H9 (cell line): ENCODE measurements around the gene GIPC2. TPM values are rescaled to one million over a fixed set of nuclear protein-coding genes. Genes with fewer than 3 reads are reported as not detected.

Experiments
- DNase-seq: peaks from one replicate; pipeline ENCODE4 v3.0.0-alpha.2; 2017
- H2AFZ ChIP-seq: one replicate; pipeline ENCODE4 v1.6.1; 2013; ENCODE audit warnings: mild to moderate bottlenecking, low read length, control low read depth, moderate library complexity
- H2AK5ac ChIP-seq: 2 replicates; pipeline ENCODE4 v1.6.1; 2013; ENCODE audit warnings: low read length, control low read depth, mixed read lengths; ENCODE audit not compliant: insufficient read length
- H2BK120ac ChIP-seq: one replicate; pipeline ENCODE4 v1.6.1; 2013; ENCODE audit warnings: low read depth, mild to moderate bottlenecking, low read length, control low read depth, inconsistent platforms; ENCODE audit not compliant: poor library complexity, severe bottlenecking
- H2BK12ac ChIP-seq: 2 replicates; pipeline ENCODE4 v1.6.1; 2013; ENCODE audit warnings: low read length, control low read depth, mixed read lengths, low read depth; ENCODE audit not compliant: insufficient read length
- H2BK15ac ChIP-seq: 2 replicates; pipeline ENCODE4 v1.6.1; 2013; ENCODE audit warnings: low read depth, low read length, control low read depth
- H2BK20ac ChIP-seq: one replicate; pipeline ENCODE4 v1.6.1; 2013; ENCODE audit warnings: low read depth, mild to moderate bottlenecking, low read length, control low read depth, inconsistent platforms; ENCODE audit not compliant: poor library complexity, severe bottlenecking
- H2BK5ac ChIP-seq: 2 replicates; pipeline ENCODE4 v1.6.1; 2013; ENCODE audit warnings: low read length, control low read depth, mixed read lengths; ENCODE audit not compliant: insufficient read length
- H3K14ac ChIP-seq: 2 replicates; pipeline ENCODE4 v1.6.1; 2013; ENCODE audit warnings: low read length, control low read depth; ENCODE audit not compliant: insufficient read depth
- H3K18ac ChIP-seq: 2 replicates; pipeline ENCODE4 v1.6.1; 2013; ENCODE audit warnings: low read depth, mild to moderate bottlenecking, mixed read lengths, low read length, control low read depth; ENCODE audit not compliant: insufficient read length
- H3K23ac ChIP-seq: 2 replicates; pipeline ENCODE4 v1.6.1; 2013; ENCODE audit warnings: low read length, control low read depth, mixed read lengths, low read depth; ENCODE audit not compliant: insufficient read length
- H3K23me2 ChIP-seq: 2 replicates; pipeline ENCODE4 v1.6.1; 2013; ENCODE audit warnings: low read depth, mild to moderate bottlenecking, mixed read lengths, low read length, control low read depth; ENCODE audit not compliant: insufficient read length, poor library complexity, severe bottlenecking
- H3K27ac ChIP-seq: 2 replicates; pipeline ENCODE4 v1.5.1; 2013; ENCODE audit warnings: low read length, control low read depth, mixed read lengths, low read depth; ENCODE audit not compliant: insufficient read length
- H3K27me3 ChIP-seq: 2 replicates; pipeline ENCODE4 v1.6.1; 2013; ENCODE audit warnings: low read length, control low read depth, inconsistent platforms; ENCODE audit not compliant: insufficient read depth
- H3K4ac ChIP-seq: 2 replicates; pipeline ENCODE4 v1.6.1; 2013; ENCODE audit warnings: low read depth, mild to moderate bottlenecking, control low read depth, inconsistent platforms, low read length, moderate library complexity
- H3K4me1 ChIP-seq: 2 replicates; pipeline ENCODE4 v1.6.1; 2013; ENCODE audit warnings: low read length, control low read depth, inconsistent platforms; ENCODE audit not compliant: insufficient read depth
- H3K4me2 ChIP-seq: 2 replicates; pipeline ENCODE4 v1.6.1; 2013; ENCODE audit warnings: low read length, control low read depth, mixed read lengths; ENCODE audit not compliant: insufficient read length, insufficient read depth
- H3K56ac ChIP-seq: 2 replicates; pipeline ENCODE4 v1.6.1; 2013; ENCODE audit warnings: low read depth, mild to moderate bottlenecking, mixed read lengths, low read length, control low read depth; ENCODE audit not compliant: insufficient read length
- H3K79me1 ChIP-seq: 2 replicates; pipeline ENCODE4 v1.6.1; 2013; ENCODE audit warnings: low read depth, mild to moderate bottlenecking, moderate library complexity, low read length, control low read depth, inconsistent platforms; ENCODE audit not compliant: insufficient read depth, poor library complexity, severe bottlenecking
- H3K79me2 ChIP-seq: 2 replicates; pipeline ENCODE4 v1.6.1; 2013; ENCODE audit warnings: low read length, control low read depth, inconsistent platforms; ENCODE audit not compliant: insufficient read depth
- H3K9ac ChIP-seq: 2 replicates; pipeline ENCODE4 v1.6.1; 2013; ENCODE audit warnings: low read length, control low read depth, mixed read lengths; ENCODE audit not compliant: insufficient read length; ENCODE audit errors: extremely low read depth
- H3K9me3 ChIP-seq: one replicate; pipeline ENCODE4 v1.6.1; 2013; ENCODE audit warnings: low read depth, low read length, inconsistent platforms; ENCODE audit not compliant: control insufficient read depth
- H3T11ph ChIP-seq: one replicate; pipeline ENCODE4 v1.6.1; 2013; ENCODE audit warnings: mild to moderate bottlenecking, low read length, control low read depth, inconsistent platforms
- H4K20me1 ChIP-seq: one replicate; pipeline ENCODE4 v1.6.1; 2013; ENCODE audit not compliant: control insufficient read depth, insufficient read length, insufficient read depth
- H4K5ac ChIP-seq: 2 replicates; pipeline ENCODE4 v1.6.1; 2013; ENCODE audit warnings: low read depth, mild to moderate bottlenecking, mixed read lengths, low read length, control low read depth; ENCODE audit not compliant: insufficient read length
- H4K8ac ChIP-seq: replicated peaks from 2 replicates; pipeline ENCODE4 v1.6.1; 2013; ENCODE audit warnings: low read length, control low read depth, mixed read lengths, low read depth; ENCODE audit not compliant: insufficient read length
- H4K91ac ChIP-seq: 2 replicates; pipeline ENCODE4 v1.6.1; 2013; ENCODE audit warnings: low read depth, mild to moderate bottlenecking, moderate library complexity, mixed read lengths, low read length, control low read depth; ENCODE audit not compliant: insufficient read length
- H3K27ac Mint-ChIP-seq, 3 experiments: 2 replicates in 2 of 3; 3 replicates in 1 of 3; pipeline ENCODE4 v1.8.0; 2020 to 2021; ENCODE audit warnings: mixed read lengths in 3 of 3, mild to moderate bottlenecking in 1 of 3, moderate library complexity in 1 of 3
- H3K27me3 Mint-ChIP-seq: 2 replicates; pipeline ENCODE4 v1.8.0; 2021; ENCODE audit warnings: low read depth, mild to moderate bottlenecking, moderate library complexity, mixed read lengths
- H3K36me3 Mint-ChIP-seq, 3 experiments: 2 replicates in 2 of 3; 3 replicates in 1 of 3; pipeline ENCODE4 v1.8.0; 2020 to 2021; ENCODE audit warnings: low read depth in 3 of 3, mixed read lengths in 3 of 3; ENCODE audit not compliant: insufficient read depth in 1 of 3
- H3K4me1 Mint-ChIP-seq, 2 experiments: 2 replicates each; pipeline ENCODE4 v1.8.0; 2020; ENCODE audit warnings: mixed read lengths in 2 of 2
- H3K4me3 Mint-ChIP-seq, 2 experiments: 2 replicates in 1 of 2; 3 replicates in 1 of 2; pipeline ENCODE4 v1.8.0; 2020 to 2021; ENCODE audit warnings: mild to moderate bottlenecking in 2 of 2, mixed read lengths in 2 of 2, moderate library complexity in 1 of 2
- H3K9me3 Mint-ChIP-seq, 2 experiments: 2 replicates in 1 of 2; 3 replicates in 1 of 2; pipeline ENCODE4 v1.8.0; 2020; ENCODE audit warnings: mild to moderate bottlenecking in 2 of 2, mixed read lengths in 2 of 2, moderate library complexity in 1 of 2
- CTCF ChIP-seq: fragments of 200-600 bp; sonication (generic); conservative IDR thresholded peaks from 3 replicates; pipeline ENCODE4 v1.8.0; 2021; ENCODE audit warnings: antibody characterized with exemption, mild to moderate bottlenecking
- WGBS: extraction: QIAGEN DNeasy Blood & Tissue Kit; methylation state at CpG from one replicate; pipeline ENCODE4 v1.1.7; 2013; ENCODE audit warnings: missing lambda C conversion rate, low lambda C conversion rate, mixed read lengths; ENCODE audit not compliant: insufficient read length; ENCODE audit errors: extremely low coverage; 5-methylcytosine and 5-hydroxymethylcytosine counted together
- total RNA-seq: library from RNA; stranded (reverse); gene quantifications from 2 replicates; pipeline ENCODE4 v1.2.1, GENCODE V29; 2021

The GIPC2 gene
- total RNA-seq, 1 experiment from 2014 or later: 0.85 TPM

- no peaks in the 10 kb centered on the region for H3K23me2 ChIP-seq
- no peak for DNase-seq
- H3K79me2 ChIP-seq: no peaks in the 10 kb centered on the region
- no peak overlapping the region for H3K4ac ChIP-seq
- H2BK5ac ChIP-seq: no peak overlapping the region
- Mint-ChIP-seq H3K36me3 (no peaks in the 10 kb centered on the region), H3K27me3 (no peaks in the 10 kb centered on the region; the same call in 1 of the 2 replicates), H3K4me1 (no peaks in the 10 kb centered on the region), H3K9me3 (no peaks in the 10 kb centered on the region), H3K27ac (no peak overlapping the region), H3K4me3 (no peak overlapping the region)
- no peak overlapping the region for H3K27ac ChIP-seq
- no peaks in the 10 kb centered on the region for H3K9me3 ChIP-seq
- no peak overlapping the region for H2BK12ac ChIP-seq
- no peak for TF ChIP-seq CTCF
- no CpG with 5 or more reads among the region's 3 CpGs for WGBS
- no peak overlapping the region for H4K8ac ChIP-seq
- no peak overlapping the region for H2AFZ ChIP-seq
- no peak overlapping the region for H3K23ac ChIP-seq
- H3T11ph ChIP-seq: no peak overlapping the region
- no peak overlapping the region for H3K9ac ChIP-seq
- H3K4me1 ChIP-seq: no peaks in the 10 kb centered on the region
- H4K91ac ChIP-seq: no peak overlapping the region
- H3K18ac ChIP-seq: no peak overlapping the region
- no peaks in the 10 kb centered on the region for H3K27me3 ChIP-seq
- H3K4me2 ChIP-seq: no peak overlapping the region
- no peaks in the 10 kb centered on the region for H3K79me1 ChIP-seq
- H2AK5ac ChIP-seq: no peak overlapping the region
- H2BK20ac ChIP-seq: no peak overlapping the region
- H3K14ac ChIP-seq: no peak overlapping the region
- no peak overlapping the region for H4K5ac ChIP-seq
- no peaks in the 10 kb centered on the region for H4K20me1 ChIP-seq
- H3K56ac ChIP-seq: no peak overlapping the region
- H2BK15ac ChIP-seq: no peak overlapping the region
- H2BK120ac ChIP-seq: no peak overlapping the region
Measured at GRCh38 chr1:78132174-78132947, 86.6 kb downstream of the GIPC2 start.
